Left cardiac atrium (tissue), 4 donors: ENCODE results near the gene FAM83C. TPM values are rescaled to one million over a fixed set of nuclear protein-coding genes. Genes with fewer than 3 reads are reported as not detected.
"Not testable (repeated sequence)": the region's sequence is repeated elsewhere in the genome, so short reads cannot be mapped to it uniquely, and the experiment has no call there.

ENCODE experiments used
- ATAC-seq, 2 donors: fragments of 200-7000 bp; cut with Tn5 transposase; one replicate each; pipeline ENCODE4 v1.9.1; 2020; ENCODE audit warnings: mild to moderate bottlenecking in 2 of 2, moderate library complexity in 2 of 2
- DNase-seq: peaks from one replicate; pipeline ENCODE4 v3.0.0-alpha.2; 2020
- intact Hi-C, 2 donors: fragments of 100-400 bp; cut with DNase I; formaldehyde crosslinking; loops; one replicate each; pipeline versions ENCODE4 v1.14.1 to v1.15.1; 2022 to 2023
- total RNA-seq, 2 donors: library from RNA; stranded (reverse); fragmentation: NEBNext Ultra II Directional; extraction: Animal tissue kit (Norgen Biotek cat#: 25700); gene quantifications; one replicate each; pipeline ENCODE4 v1.2.1, GENCODE V29; 2021
- donor health status: DM: no; HTN: yes; CAD: no.
- donor health status: DM: no; HTN: yes; CAD: no; lungs with severe emphysema.
- donor health status: DM: yes; HTN: yes; CAD: no.
- donor health status: Dilated cardiomyopathy.

The FAM83C gene
- total RNA-seq, 2 donors from 2014 or later = not detected

- DNase-seq (no peak), ATAC-seq (no peak)
- intact Hi-C loops = loop anchor here in 1 of 2 donors (10.0 kb wide), 1 partner anchor 180 kb away; the partner anchor contains the start of gene TRPC4AP
Measured at GRCh38 chr20:35274172-35275092, 17.8 kb downstream of the FAM83C start.

GRCh38 chr20:35273449-35274171 is 18.6 kb downstream of the FAM83C start:
- DNase-seq (no peak), ATAC-seq (peak in 1 of 2 donors; percentile 29)
- intact Hi-C loops = loop anchor here in 1 of 2 donors (10.0 kb wide), 1 partner anchor 179 kb away; the partner anchor contains the start of gene TRPC4AP

- intact Hi-C loops = loop anchor here in 1 of 2 donors (10.0 kb wide), 1 partner anchor 177 kb away; the partner anchor contains the start of gene TRPC4AP
- DNase-seq (no peak), ATAC-seq (no peak)
Measured at GRCh38 chr20:35271904-35272303, 20.3 kb downstream of the FAM83C start.

- no peak for DNase-seq
- intact Hi-C loops = loop anchor here in 1 of 2 donors (10.0 kb wide), 1 partner anchor 176 kb away; the partner anchor contains the start of gene TRPC4AP
- ATAC-seq = no peak
Measured at GRCh38 chr20:35271073-35271882, 20.9 kb downstream of the FAM83C start.

- intact Hi-C loops = loop anchor here in 1 of 2 donors (10.0 kb wide), 1 partner anchor 175 kb away; the partner anchor contains the start of gene TRPC4AP
- ATAC-seq = no peak
- DNase-seq = no peak
Measured at GRCh38 chr20:35270021-35270902, 22.0 kb downstream of the FAM83C start.

GRCh38 chr20:35269055-35269781 is 23.0 kb downstream of the FAM83C start:
- ATAC-seq = peak; percentile 55 to 65
- DNase-seq = peak; percentile 68
- intact Hi-C loops = loop anchor here in 1 of 2 donors (10.0 kb wide), 1 partner anchor 434 kb away; no protein-coding TSS in a partner anchor

GRCh38 chr20:35267092-35267491 is 25.1 kb downstream of the FAM83C start:
- no peak for ATAC-seq
- intact Hi-C loops = loop anchor here in 1 of 2 donors (10.0 kb wide), 1 partner anchor 432 kb away; no protein-coding TSS in a partner anchor
- no peak for DNase-seq

- DNase-seq (no peak), ATAC-seq (peak in 1 of 2 donors; percentile 48)
- intact Hi-C loops = loop anchor here in 1 of 2 donors (10.0 kb wide), 1 partner anchor 430 kb away; no protein-coding TSS in a partner anchor
Measured at GRCh38 chr20:35264755-35265154, 27.5 kb downstream of the FAM83C start.

GRCh38 chr20:35263532-35264341 is 28.5 kb downstream of the FAM83C start:
- DNase-seq (no peak), ATAC-seq (peak in 1 of 2 donors; percentile 42)
- intact Hi-C loops = loop anchor here in 1 of 2 donors (10.0 kb wide), 1 partner anchor 429 kb away; no protein-coding TSS in a partner anchor

- intact Hi-C loops = loop anchor here in 1 of 2 donors (10.0 kb wide), 1 partner anchor 428 kb away; no protein-coding TSS in a partner anchor
- ATAC-seq = peak; percentile 60 to 78
- DNase-seq = not testable (repeated sequence)
Measured at GRCh38 chr20:35262731-35263531, 29.3 kb downstream of the FAM83C start.

- not testable (repeated sequence) for ATAC-seq, DNase-seq
- intact Hi-C loops = loop anchor here in 1 of 2 donors (10.0 kb wide), 1 partner anchor 428 kb away; no protein-coding TSS in a partner anchor
Measured at GRCh38 chr20:35262321-35262720, 29.9 kb downstream of the FAM83C start.

- DNase-seq (no peak), ATAC-seq (no peak)
- intact Hi-C loops = loop anchor here in 1 of 2 donors (10.0 kb wide), 1 partner anchor 426 kb away; no protein-coding TSS in a partner anchor
Measured at GRCh38 chr20:35260426-35260825, 31.8 kb downstream of the FAM83C start.

- ATAC-seq = peak; percentile 34 to 55
- intact Hi-C loops = no loop called here
- no peak for DNase-seq
Measured at GRCh38 chr20:35257175-35257909, 34.9 kb downstream of the FAM83C start.

- ATAC-seq (peak in 1 of 2 donors; percentile 27), DNase-seq (no peak)
- intact Hi-C loops = no loop called here
Measured at GRCh38 chr20:35254448-35254999, 37.7 kb downstream of the FAM83C start.
